SKM-1 treated with dmso at 0.1 percent for 144 hours (cell line): Measurements from ENCODE around the gene ACTG2.
A peak's percentile ranks its signal among the peaks of the same experiment; 100 is the strongest.
"Not testable (repeated sequence)": the region's sequence is repeated elsewhere in the genome, so short reads cannot be mapped to it uniquely, and the experiment has no call there.

Experiments used
- DNase-seq: peaks from one replicate; lab custom pipeline; 2025; ENCODE audit not compliant: unreplicated experiment; lab: John Stamatoyannopoulos, UW

Gene ACTG2

GRCh38 chr2:73931531-73932500 is 39.0 kb downstream of the ACTG2 start:
- DNase-seq: no peak

- no peak for DNase-seq
Observed at GRCh38 chr2:73933194-73933593, 40.4 kb downstream of the ACTG2 start.

GRCh38 chr2:73935641-73936040 is 42.8 kb downstream of the ACTG2 start:
- DNase-seq: no peak

GRCh38 chr2:73937103-73937885 is 44.5 kb downstream of the ACTG2 start:
- DNase-seq: no peak

GRCh38 chr2:73937899-73938298 is 45.1 kb downstream of the ACTG2 start:
- DNase-seq: no peak

GRCh38 chr2:73938718-73939352 is 46.0 kb downstream of the ACTG2 start:
- no peak for DNase-seq

- DNase-seq: no peak
Observed at GRCh38 chr2:73939419-73939818, 46.6 kb downstream of the ACTG2 start.

- DNase-seq: not testable (repeated sequence)
Observed at GRCh38 chr2:73940066-73940465, 47.3 kb downstream of the ACTG2 start.

GRCh38 chr2:73942664-73943063 is 49.9 kb downstream of the ACTG2 start:
- DNase-seq: no peak

GRCh38 chr2:73944714-73945113 is 51.9 kb downstream of the ACTG2 start:
- no peak for DNase-seq

- DNase-seq: no peak
Observed at GRCh38 chr2:73946215-73946614, 53.4 kb downstream of the ACTG2 start.

GRCh38 chr2:73946666-73947065 is 53.9 kb downstream of the ACTG2 start:
- DNase-seq: no peak

GRCh38 chr2:73947412-73948018 is 54.7 kb downstream of the ACTG2 start:
- no peak for DNase-seq

GRCh38 chr2:73949802-73950201 is 57.0 kb downstream of the ACTG2 start:
- DNase-seq: no peak

GRCh38 chr2:73952499-73953446 is 60.0 kb downstream of the ACTG2 start:
- peak; percentile 20 for DNase-seq

GRCh38 chr2:73956218-73956865 is 63.5 kb downstream of the ACTG2 start:
- DNase-seq: no peak

GRCh38 chr2:73961274-73961673 is 68.5 kb downstream of the ACTG2 start:
- DNase-seq: no peak

- DNase-seq: no peak
Observed at GRCh38 chr2:73961823-73962615, 69.2 kb downstream of the ACTG2 start.

GRCh38 chr2:73962798-73963197 is 70.0 kb downstream of the ACTG2 start:
- no peak for DNase-seq
